NCI-H2196 treated with DMSO at 0.1 percent for 48 hours (cell line): ENCODE measurements around the gene C6orf15.
A peak's percentile ranks its signal among the peaks of the same experiment; 100 is the strongest.
"Not testable (repeated sequence)": the region's sequence is repeated elsewhere in the genome, so short reads cannot be mapped to it uniquely, and the experiment has no call there.

ENCODE experiments used
- DNase-seq: peaks from one replicate; lab custom pipeline; 2025; ENCODE audit not compliant: unreplicated experiment; lab: John Stamatoyannopoulos, UW

The C6orf15 gene

GRCh38 chr6:31070711-31071197 is 41.6 kb downstream of the C6orf15 start:
- DNase-seq: peak; percentile 18

- peak; percentile 51 for DNase-seq
Measured at GRCh38 chr6:31068669-31069340, 43.6 kb downstream of the C6orf15 start.

- not testable (repeated sequence) for DNase-seq
Measured at GRCh38 chr6:31067891-31068668, 44.3 kb downstream of the C6orf15 start.

GRCh38 chr6:31067028-31067427 is 45.3 kb downstream of the C6orf15 start:
- DNase-seq: not testable (repeated sequence)

- no peak for DNase-seq
Measured at GRCh38 chr6:31065556-31065955, 46.8 kb downstream of the C6orf15 start.

GRCh38 chr6:31063906-31064435 is 48.4 kb downstream of the C6orf15 start:
- DNase-seq: no peak
